ENCODE results near the gene SEZ6L. TPM values are rescaled to one million over a fixed set of nuclear protein-coding genes. Genes with fewer than 3 reads are reported as not detected.

The SEZ6L gene
- total and polyA plus RNA-seq, 2 experiments from 2014 or later, result 0.43 to 0.44 TPM

DNA sequence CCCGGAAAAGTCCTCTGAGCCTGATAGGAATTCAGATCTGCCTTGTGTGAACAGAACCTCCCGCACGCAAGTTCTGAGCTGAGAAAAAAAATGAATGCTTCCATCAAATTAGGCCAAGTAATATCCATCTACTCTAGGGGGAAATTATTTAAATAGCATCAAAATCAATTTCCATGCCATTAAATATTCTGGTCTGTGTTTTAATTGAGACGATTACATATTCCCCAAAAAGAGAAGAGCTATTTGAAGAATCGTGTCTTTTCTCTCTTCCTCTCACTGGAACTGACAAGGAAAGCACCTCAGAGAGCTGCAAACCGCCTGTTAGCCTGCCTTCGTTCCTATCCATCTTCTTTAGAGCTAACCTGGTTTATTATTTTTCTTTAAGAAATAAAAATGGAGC is 96.0 kb downstream of the SEZ6L start:
- H3K9me3 ChIP-seq (ENCODE audit: low read depth), result no peaks in the 10 kb centered on the region
- 76% methylated on average over 7 of the region's 7 CpGs for WGBS (ENCODE audit: low lambda C conversion rate, missing lambda C conversion rate)
- no peaks in the 10 kb centered on the region for H4K20me1 ChIP-seq (ENCODE audit: insufficient read depth, poor library complexity, severe bottlenecking)
- H3K4me1 ChIP-seq (ENCODE audit: insufficient read depth), result no peaks in the 10 kb centered on the region
- H3K4me3 ChIP-seq, result no peak overlapping the region
- DNase-seq (ENCODE audit: low spot score), result no peak
- no peak for TF ChIP-seq EZH2 (IDR thresholded peaks at IDR 0.05; ENCODE audit: borderline replicate concordance)
- TF ChIP-seq, protein P1, sequence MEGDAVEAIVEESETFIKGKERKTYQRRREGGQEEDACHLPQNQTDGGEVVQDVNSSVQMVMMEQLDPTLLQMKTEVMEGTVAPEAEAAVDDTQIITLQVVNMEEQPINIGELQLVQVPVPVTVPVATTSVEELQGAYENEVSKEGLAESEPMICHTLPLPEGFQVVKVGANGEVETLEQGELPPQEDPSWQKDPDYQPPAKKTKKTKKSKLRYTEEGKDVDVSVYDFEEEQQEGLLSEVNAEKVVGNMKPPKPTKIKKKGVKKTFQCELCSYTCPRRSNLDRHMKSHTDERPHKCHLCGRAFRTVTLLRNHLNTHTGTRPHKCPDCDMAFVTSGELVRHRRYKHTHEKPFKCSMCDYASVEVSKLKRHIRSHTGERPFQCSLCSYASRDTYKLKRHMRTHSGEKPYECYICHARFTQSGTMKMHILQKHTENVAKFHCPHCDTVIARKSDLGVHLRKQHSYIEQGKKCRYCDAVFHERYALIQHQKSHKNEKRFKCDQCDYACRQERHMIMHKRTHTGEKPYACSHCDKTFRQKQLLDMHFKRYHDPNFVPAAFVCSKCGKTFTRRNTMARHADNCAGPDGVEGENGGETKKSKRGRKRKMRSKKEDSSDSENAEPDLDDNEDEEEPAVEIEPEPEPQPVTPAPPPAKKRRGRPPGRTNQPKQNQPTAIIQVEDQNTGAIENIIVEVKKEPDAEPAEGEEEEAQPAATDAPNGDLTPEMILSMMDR (IDR thresholded peaks at IDR 0.05; ENCODE audit: poor library complexity), result no peak
- no peak for TF ChIP-seq EZH2phosphoT487 (IDR thresholded peaks at IDR 0.05; ENCODE audit: low read depth, severe bottlenecking, unreplicated experiment)
- H2AFZ ChIP-seq, result no peak overlapping the region
- no peaks in the 10 kb centered on the region for H3K9me2 ChIP-seq (replicated peaks; ENCODE audit: insufficient read depth)
- H3K4me2 ChIP-seq, result no peak overlapping the region
- H3K27me3 ChIP-seq, result peaks cover 26% of the 10 kb centered on the region
- H3K27ac ChIP-seq, result no peak overlapping the region
- H3K36me3 ChIP-seq (replicated peaks; ENCODE audit: insufficient read depth, low read depth), result no peaks in the 10 kb centered on the region
- no peaks in the 10 kb centered on the region for H3K79me2 ChIP-seq

DNA sequence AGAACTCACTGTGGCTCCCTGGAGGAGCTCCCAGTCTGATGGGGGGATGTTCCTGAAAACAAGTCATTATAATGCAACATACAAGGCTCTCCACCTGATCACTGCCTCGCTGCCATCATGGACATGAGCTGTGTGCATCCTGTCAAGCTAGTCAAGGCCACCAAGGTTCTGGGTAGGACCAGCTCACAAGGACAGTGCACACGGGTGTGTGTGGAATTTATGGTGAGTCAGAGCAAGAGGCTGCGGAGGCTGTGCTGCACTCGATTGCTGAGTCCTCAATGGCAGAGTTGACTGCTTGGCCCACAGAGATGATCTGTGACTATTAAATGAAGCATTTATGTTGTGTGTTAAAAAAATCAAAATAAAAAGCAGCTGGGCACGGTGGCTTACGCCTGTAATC is 96.6 kb downstream of the SEZ6L start:
- Histone ChIP-seq H3K79me2 (no peaks in the 10 kb centered on the region), H3K4me2 (no peak overlapping the region), H3K4me1 (ENCODE audit: insufficient read depth) (no peaks in the 10 kb centered on the region), H3K27ac (no peak overlapping the region), H3K9me2 (replicated peaks; ENCODE audit: insufficient read depth) (no peaks in the 10 kb centered on the region), H3K36me3 (replicated peaks; ENCODE audit: insufficient read depth, low read depth) (no peaks in the 10 kb centered on the region), H3K9me3 (ENCODE audit: low read depth) (no peaks in the 10 kb centered on the region), H3K27me3 (peaks cover 29% of the 10 kb centered on the region), H2AFZ (no peak overlapping the region), H3K4me3 (no peak overlapping the region), H4K20me1 (ENCODE audit: insufficient read depth, poor library complexity, severe bottlenecking) (no peaks in the 10 kb centered on the region)
- WGBS (ENCODE audit: low lambda C conversion rate, missing lambda C conversion rate), result 82% methylated on average over 6 of the region's 6 CpGs
- DNase-seq (ENCODE audit: low spot score), result no peak
- TF ChIP-seq, protein P1 (IDR thresholded peaks at IDR 0.05; ENCODE audit: poor library complexity), result no peak
- TF ChIP-seq EZH2phosphoT487 (IDR thresholded peaks at IDR 0.05; ENCODE audit: low read depth, severe bottlenecking, unreplicated experiment), result no peak
- TF ChIP-seq EZH2 (IDR thresholded peaks at IDR 0.05; ENCODE audit: borderline replicate concordance), result no peak

DNA sequence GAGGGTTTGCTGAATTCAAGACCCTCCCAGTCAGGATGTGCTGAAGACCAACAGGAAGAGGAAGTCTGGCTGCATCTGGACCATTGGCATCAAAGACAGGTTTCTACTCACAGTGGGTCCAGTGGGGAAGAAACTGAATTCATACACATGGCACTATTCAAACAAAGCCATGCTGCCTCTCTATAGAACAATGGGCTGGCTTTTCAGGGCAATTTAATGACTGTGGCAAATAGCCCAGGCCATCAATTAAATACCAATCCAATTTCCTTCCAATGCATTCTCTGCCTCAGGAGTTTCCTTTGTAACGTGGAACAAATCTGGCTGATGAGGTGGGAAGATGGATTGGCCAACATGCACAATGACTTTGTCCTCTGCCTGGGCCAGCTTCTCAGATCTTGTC is 98.6 kb downstream of the SEZ6L start:
- no peaks in the 10 kb centered on the region for H3K36me3 ChIP-seq (replicated peaks; ENCODE audit: insufficient read depth, low read depth)
- no peaks in the 10 kb centered on the region for H3K9me2 ChIP-seq (replicated peaks; ENCODE audit: insufficient read depth)
- no peak overlapping the region for H2AFZ ChIP-seq
- WGBS (ENCODE audit: low lambda C conversion rate, missing lambda C conversion rate), result 52% methylated on average over 1 of the region's 1 CpG
- H3K27me3 ChIP-seq, result peaks cover 37% of the 10 kb centered on the region
- no peak overlapping the region for H3K4me3 ChIP-seq
- no peaks in the 10 kb centered on the region for H4K20me1 ChIP-seq (ENCODE audit: insufficient read depth, poor library complexity, severe bottlenecking)
- no peak overlapping the region for H3K27ac ChIP-seq
- no peak for TF ChIP-seq EZH2phosphoT487 (IDR thresholded peaks at IDR 0.05; ENCODE audit: low read depth, severe bottlenecking, unreplicated experiment)
- no peak for TF ChIP-seq EZH2 (IDR thresholded peaks at IDR 0.05; ENCODE audit: borderline replicate concordance)
- TF ChIP-seq, protein P1 (IDR thresholded peaks at IDR 0.05; ENCODE audit: poor library complexity), result no peak
- H3K79me2 ChIP-seq, result no peaks in the 10 kb centered on the region
- H3K9me3 ChIP-seq (ENCODE audit: low read depth), result no peaks in the 10 kb centered on the region
- DNase-seq (ENCODE audit: low spot score), result no peak
- no peak overlapping the region for H3K4me2 ChIP-seq
- H3K4me1 ChIP-seq (ENCODE audit: insufficient read depth), result no peaks in the 10 kb centered on the region

DNA sequence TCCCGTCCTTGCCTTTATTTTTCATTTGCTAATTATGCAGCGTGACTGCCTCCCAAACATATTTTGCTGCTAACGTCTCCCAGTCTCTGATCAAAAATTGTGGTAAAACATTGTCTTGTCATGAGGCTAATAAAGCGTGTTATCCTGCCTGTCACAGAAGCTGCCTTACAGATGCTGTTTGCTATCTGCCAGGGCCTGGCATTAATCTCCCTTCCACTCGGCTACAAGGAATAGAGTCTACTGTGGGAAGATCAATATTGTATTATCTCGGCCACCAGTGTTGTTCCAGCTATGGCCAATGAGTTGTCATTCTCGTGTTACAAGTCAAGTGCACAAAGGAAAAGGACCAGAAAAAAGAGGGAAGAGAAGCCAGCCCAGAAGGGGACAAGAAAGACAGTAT is 100.3 kb downstream of the SEZ6L start:
- no peaks in the 10 kb centered on the region for H3K9me2 ChIP-seq (replicated peaks; ENCODE audit: insufficient read depth)
- WGBS (ENCODE audit: low lambda C conversion rate, missing lambda C conversion rate), result 65% methylated on average over 7 of the region's 7 CpGs

More for the DNA sequence above, 100.3 kb downstream of the SEZ6L start:
- Histone ChIP-seq H3K4me3 (no peak overlapping the region), H3K27ac (no peak overlapping the region), H4K20me1 (ENCODE audit: insufficient read depth, poor library complexity, severe bottlenecking) (no peaks in the 10 kb centered on the region), H3K27me3 (peaks cover 26% of the 10 kb centered on the region), H3K79me2 (no peaks in the 10 kb centered on the region), H3K9me3 (ENCODE audit: low read depth) (no peaks in the 10 kb centered on the region), H3K4me2 (no peak overlapping the region), H3K36me3 (replicated peaks; ENCODE audit: insufficient read depth, low read depth) (no peaks in the 10 kb centered on the region), H2AFZ (no peak overlapping the region), H3K4me1 (ENCODE audit: insufficient read depth) (no peaks in the 10 kb centered on the region)
- TF ChIP-seq, protein P1 (IDR thresholded peaks at IDR 0.05; ENCODE audit: poor library complexity), result no peak
- TF ChIP-seq EZH2phosphoT487 (IDR thresholded peaks at IDR 0.05; ENCODE audit: low read depth, severe bottlenecking, unreplicated experiment) (no peak), EZH2 (IDR thresholded peaks at IDR 0.05; ENCODE audit: borderline replicate concordance) (no peak)
- DNase-seq (ENCODE audit: low spot score), result no peak

Measured in hepatocyte (in vitro differentiated cells).